Measurements from ENCODE around the gene GGTLC2.

- no peak for TF ChIP-seq EP300 (IDR thresholded peaks at IDR 0.05)
- TF ChIP-seq, protein P1, sequence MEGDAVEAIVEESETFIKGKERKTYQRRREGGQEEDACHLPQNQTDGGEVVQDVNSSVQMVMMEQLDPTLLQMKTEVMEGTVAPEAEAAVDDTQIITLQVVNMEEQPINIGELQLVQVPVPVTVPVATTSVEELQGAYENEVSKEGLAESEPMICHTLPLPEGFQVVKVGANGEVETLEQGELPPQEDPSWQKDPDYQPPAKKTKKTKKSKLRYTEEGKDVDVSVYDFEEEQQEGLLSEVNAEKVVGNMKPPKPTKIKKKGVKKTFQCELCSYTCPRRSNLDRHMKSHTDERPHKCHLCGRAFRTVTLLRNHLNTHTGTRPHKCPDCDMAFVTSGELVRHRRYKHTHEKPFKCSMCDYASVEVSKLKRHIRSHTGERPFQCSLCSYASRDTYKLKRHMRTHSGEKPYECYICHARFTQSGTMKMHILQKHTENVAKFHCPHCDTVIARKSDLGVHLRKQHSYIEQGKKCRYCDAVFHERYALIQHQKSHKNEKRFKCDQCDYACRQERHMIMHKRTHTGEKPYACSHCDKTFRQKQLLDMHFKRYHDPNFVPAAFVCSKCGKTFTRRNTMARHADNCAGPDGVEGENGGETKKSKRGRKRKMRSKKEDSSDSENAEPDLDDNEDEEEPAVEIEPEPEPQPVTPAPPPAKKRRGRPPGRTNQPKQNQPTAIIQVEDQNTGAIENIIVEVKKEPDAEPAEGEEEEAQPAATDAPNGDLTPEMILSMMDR (IDR thresholded peaks at IDR 0.05), result no peak
Measured at GRCh38 chr22:22684580-22685561, 40.5 kb downstream of the GGTLC2 start.

Measured in suprapubic skin (tissue), 3 donors.